GM12878 (cell line): Measurements from ENCODE around the gene KLHL26.

Experiments
- CTCF ChIP-seq, 3 experiments: IDR thresholded peaks in 2 of 3; conservative IDR thresholded peaks in 1 of 3; 2 replicates each; pipeline ENCODE4 v1.5.1; 2011; ENCODE audit warnings: low read depth in 3 of 3, low read length in 3 of 3, mild to moderate bottlenecking in 3 of 3, control low read depth in 2 of 3, moderate library complexity in 2 of 3, inconsistent platforms in 1 of 3, mixed read lengths in 1 of 3; ENCODE audit not compliant: control insufficient read depth in 2 of 3, insufficient read depth in 1 of 3; ENCODE audit errors: extremely low read depth in 1 of 3
- E2F8 ChIP-seq: fragments of 450-650 bp; IDR thresholded peaks from 2 replicates; pipeline ENCODE4 v1.6.1; 2018; ENCODE audit warnings: mild to moderate bottlenecking, low read depth, moderate library complexity; ENCODE audit not compliant: partially characterized antibody
- ELK1 ChIP-seq: IDR thresholded peaks from 2 replicates; pipeline ENCODE4 v1.6.1; 2012; ENCODE audit warnings: low read depth, low read length, improper control_type of control experiment
- ESRRA ChIP-seq: IDR thresholded peaks from 2 replicates; pipeline ENCODE4 v1.6.1; 2012; ENCODE audit warnings: mild to moderate bottlenecking, low read length, improper control_type of control experiment
- FOXM1 ChIP-seq: IDR thresholded peaks from 2 replicates; pipeline ENCODE4 v1.6.1; 2012; ENCODE audit warnings: low read depth, mild to moderate bottlenecking, inconsistent platforms, low read length, moderate library complexity
- MAX ChIP-seq: IDR thresholded peaks from 2 replicates; pipeline ENCODE4 v1.6.1; 2012; ENCODE audit warnings: low read depth, low read length, improper control_type of control experiment
- PKNOX1 ChIP-seq: fragments of 450-650 bp; IDR thresholded peaks from 2 replicates; pipeline ENCODE4 v1.6.1; 2016; ENCODE audit warnings: mild to moderate bottlenecking

- TF ChIP-seq FOXM1 (no peak), ESRRA (no peak), E2F8 (no peak), ELK1 (no peak), CTCF (IDR thresholded peaks at IDR 0.05 in 2 of 3, conservative IDR thresholded peaks at IDR 0.05 in 1 of 3; ENCODE audit: control insufficient read depth in 2 of 3, extremely low read depth in 1 of 3, insufficient read depth in 1 of 3, low read depth in 3 of 3, low read length in 3 of 3) (no peak), MAX (no peak), PKNOX1 (no peak)
Measured at GRCh38 chr19:18677156-18677555, 40.3 kb downstream of the KLHL26 start.
